ENCODE results near the gene C22orf39.

DNA sequence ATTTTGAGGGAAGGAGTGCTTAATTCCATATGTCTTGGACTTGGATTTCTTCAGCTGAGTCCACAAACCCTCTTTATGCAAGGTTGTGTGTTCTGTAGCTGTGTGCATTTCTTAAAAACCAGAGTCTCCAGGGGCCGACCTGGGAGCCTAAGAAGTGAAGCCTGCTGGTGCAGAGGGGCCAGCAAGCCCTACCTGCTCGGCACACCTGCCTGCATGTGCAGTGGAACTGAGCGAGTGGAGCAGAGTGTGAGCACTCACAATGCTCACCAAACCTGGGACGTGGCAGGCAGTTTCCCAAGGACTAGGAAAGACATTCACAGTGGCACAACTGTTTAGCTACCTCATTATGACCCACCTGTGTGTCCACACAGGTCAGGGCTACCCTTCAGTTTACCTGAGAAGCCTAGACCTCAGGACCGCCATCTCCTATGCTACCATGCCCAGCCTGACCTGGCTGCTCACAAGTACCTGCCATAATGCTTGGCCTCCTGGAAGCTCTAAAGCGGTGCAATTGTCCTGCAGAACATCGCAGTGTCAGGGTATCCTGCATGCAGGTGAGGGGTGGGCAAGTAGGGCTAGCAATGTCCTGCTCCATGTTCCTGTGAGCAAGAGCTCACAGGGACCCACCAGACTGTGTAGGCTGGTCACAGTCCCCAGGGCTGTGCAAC lies 3.8 kb downstream of the C22orf39 start:
- TF ChIP-seq CTCF (conservative IDR thresholded peaks at IDR 0.05 in 1 of 2, IDR thresholded peaks at IDR 0.05 in 1 of 2; ENCODE audit: low read depth in 1 of 2, low read length in 2 of 2) (no peak), EZH2 (IDR thresholded peaks at IDR 0.05; ENCODE audit: low read length, missing control alignments) (no peak)
